ENCODE results near the gene TAS1R2.

GRCh38 chr1:18907917-18908845 lies 48.7 kb upstream of the TAS1R2 start:
- TF ChIP-seq CTCF (IDR thresholded peaks at IDR 0.05) (no peak), POLR2A (IDR thresholded peaks at IDR 0.05) (no peak), POLR2AphosphoS5 (IDR thresholded peaks at IDR 0.05; ENCODE audit: insufficient read depth in 1 of 2, low read depth in 1 of 2) (no peak)
